ENCODE data around the gene MBP.

DNA sequence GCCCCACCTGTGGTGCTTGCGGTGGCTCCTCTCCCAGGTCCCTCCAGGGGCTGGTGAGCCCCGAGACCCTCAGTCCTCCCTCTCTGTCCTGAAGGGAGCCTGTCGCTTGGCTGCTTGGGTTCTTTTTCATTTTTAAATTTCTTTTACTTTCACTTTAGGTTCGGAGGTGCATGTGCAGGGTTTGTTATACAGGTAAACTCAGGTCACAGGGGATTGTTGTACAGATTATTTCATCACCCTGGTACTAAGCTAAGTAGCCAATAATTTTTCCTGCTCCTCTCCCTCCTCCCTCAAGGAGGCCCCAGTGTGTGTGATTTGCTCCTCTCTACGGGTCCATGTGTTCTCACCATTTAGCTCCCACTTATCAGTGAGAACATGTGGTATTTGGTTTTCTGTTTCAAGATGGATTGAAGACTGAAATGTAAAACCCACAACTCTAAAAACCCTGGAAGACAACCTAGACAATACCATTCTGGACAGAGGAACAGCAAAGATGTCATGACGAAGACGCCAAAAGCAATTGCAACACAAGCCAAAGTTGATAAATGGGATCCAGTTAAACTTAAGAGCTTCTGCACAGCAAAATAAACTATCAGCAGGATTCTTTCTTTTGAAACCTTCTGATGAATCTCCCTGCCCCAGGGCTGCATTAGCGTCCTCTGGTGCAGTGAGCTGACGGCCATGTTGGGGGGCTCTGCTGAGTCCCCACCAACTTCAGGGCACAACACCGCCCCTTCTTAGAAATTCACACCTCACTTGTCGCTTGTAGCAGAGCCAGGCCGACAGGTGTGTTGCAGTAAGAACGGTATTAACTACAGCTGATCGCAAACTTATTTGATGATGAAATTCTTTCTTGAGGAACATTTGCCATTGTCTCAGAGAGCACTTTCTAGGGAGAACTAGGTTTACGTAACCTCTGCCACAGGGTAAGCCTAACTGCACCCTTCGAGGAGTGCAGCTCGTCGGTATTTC lies 174.9 kb downstream of the MBP start:
- TF ChIP-seq, protein P1, sequence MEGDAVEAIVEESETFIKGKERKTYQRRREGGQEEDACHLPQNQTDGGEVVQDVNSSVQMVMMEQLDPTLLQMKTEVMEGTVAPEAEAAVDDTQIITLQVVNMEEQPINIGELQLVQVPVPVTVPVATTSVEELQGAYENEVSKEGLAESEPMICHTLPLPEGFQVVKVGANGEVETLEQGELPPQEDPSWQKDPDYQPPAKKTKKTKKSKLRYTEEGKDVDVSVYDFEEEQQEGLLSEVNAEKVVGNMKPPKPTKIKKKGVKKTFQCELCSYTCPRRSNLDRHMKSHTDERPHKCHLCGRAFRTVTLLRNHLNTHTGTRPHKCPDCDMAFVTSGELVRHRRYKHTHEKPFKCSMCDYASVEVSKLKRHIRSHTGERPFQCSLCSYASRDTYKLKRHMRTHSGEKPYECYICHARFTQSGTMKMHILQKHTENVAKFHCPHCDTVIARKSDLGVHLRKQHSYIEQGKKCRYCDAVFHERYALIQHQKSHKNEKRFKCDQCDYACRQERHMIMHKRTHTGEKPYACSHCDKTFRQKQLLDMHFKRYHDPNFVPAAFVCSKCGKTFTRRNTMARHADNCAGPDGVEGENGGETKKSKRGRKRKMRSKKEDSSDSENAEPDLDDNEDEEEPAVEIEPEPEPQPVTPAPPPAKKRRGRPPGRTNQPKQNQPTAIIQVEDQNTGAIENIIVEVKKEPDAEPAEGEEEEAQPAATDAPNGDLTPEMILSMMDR (IDR thresholded peaks at IDR 0.05): no peak
- TF ChIP-seq POLR2AphosphoS5 (IDR thresholded peaks at IDR 0.05; ENCODE audit: low read depth, low read length): no peak
- TF ChIP-seq, protein P2, sequence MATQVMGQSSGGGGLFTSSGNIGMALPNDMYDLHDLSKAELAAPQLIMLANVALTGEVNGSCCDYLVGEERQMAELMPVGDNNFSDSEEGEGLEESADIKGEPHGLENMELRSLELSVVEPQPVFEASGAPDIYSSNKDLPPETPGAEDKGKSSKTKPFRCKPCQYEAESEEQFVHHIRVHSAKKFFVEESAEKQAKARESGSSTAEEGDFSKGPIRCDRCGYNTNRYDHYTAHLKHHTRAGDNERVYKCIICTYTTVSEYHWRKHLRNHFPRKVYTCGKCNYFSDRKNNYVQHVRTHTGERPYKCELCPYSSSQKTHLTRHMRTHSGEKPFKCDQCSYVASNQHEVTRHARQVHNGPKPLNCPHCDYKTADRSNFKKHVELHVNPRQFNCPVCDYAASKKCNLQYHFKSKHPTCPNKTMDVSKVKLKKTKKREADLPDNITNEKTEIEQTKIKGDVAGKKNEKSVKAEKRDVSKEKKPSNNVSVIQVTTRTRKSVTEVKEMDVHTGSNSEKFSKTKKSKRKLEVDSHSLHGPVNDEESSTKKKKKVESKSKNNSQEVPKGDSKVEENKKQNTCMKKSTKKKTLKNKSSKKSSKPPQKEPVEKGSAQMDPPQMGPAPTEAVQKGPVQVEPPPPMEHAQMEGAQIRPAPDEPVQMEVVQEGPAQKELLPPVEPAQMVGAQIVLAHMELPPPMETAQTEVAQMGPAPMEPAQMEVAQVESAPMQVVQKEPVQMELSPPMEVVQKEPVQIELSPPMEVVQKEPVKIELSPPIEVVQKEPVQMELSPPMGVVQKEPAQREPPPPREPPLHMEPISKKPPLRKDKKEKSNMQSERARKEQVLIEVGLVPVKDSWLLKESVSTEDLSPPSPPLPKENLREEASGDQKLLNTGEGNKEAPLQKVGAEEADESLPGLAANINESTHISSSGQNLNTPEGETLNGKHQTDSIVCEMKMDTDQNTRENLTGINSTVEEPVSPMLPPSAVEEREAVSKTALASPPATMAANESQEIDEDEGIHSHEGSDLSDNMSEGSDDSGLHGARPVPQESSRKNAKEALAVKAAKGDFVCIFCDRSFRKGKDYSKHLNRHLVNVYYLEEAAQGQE (IDR thresholded peaks at IDR 0.05; ENCODE audit: insufficient read depth in 1 of 2, low read depth in 2 of 2, low read length in 1 of 2): no peak
- TF ChIP-seq SIN3A (IDR thresholded peaks at IDR 0.05; ENCODE audit: borderline replicate concordance, insufficient read depth, low read depth, low read length): no peak
